ENCODE results near the gene NRP1. TPM values are rescaled to one million over a fixed set of nuclear protein-coding genes. Genes with fewer than 3 reads are reported as not detected.

The NRP1 gene
- polyA plus RNA-seq, 4 donors: 2.5 to 22.0 (median 12.3) TPM

DNA sequence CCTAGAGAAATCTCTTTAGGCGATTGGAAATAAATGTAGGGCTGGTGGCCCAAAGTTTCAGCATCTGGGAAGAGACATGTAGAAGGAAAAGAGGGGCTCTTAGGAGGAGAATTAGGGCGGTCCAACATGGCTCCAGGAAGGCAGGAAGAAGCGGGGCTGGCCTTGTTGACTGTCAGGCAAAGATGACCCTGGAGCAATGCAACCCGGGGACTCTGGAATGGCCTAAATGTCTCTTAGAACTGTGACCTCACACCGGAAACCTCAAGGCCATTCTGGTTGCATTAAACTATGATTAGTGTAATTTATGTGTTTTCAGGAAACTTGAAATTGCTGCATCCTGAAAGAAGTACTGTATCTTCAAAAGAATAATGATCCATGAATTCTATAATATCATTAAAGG lies 66.8 kb downstream of the NRP1 start:
- Histone ChIP-seq H3K4me3 (ENCODE audit: low read depth in 1 of 3, low read length in 3 of 3) (no peak overlapping the region), H3K4me1 (ENCODE audit: control insufficient read depth in 3 of 3, insufficient read depth in 2 of 3, low read depth in 1 of 3, low read length in 2 of 3) (peaks cover 3 to 17% (median 5%) of the 10 kb centered on the region in 3 donors), H3K36me3 (ENCODE audit: control insufficient read depth in 3 of 3, insufficient read depth in 2 of 3, low read depth in 1 of 3, low read length in 3 of 3) (no peaks in the 10 kb centered on the region), H3K9me3 (ENCODE audit: control insufficient read depth in 2 of 2, insufficient read depth in 1 of 2, low read depth in 1 of 2, low read length in 1 of 2) (no peaks in the 10 kb centered on the region), H3K27me3 (ENCODE audit: control insufficient read depth in 3 of 3, insufficient read depth in 3 of 3, low read length in 3 of 3) (no peaks in the 10 kb centered on the region), H3K27ac (ENCODE audit: low read depth in 1 of 3, low read length in 2 of 3) (no peak overlapping the region)
- WGBS, 3 donors: 81 to 95% (median 87%) methylated on average over 5 of the region's 5 CpGs
- no peak for FAIRE-seq
- DNase-seq: no peak

DNA sequence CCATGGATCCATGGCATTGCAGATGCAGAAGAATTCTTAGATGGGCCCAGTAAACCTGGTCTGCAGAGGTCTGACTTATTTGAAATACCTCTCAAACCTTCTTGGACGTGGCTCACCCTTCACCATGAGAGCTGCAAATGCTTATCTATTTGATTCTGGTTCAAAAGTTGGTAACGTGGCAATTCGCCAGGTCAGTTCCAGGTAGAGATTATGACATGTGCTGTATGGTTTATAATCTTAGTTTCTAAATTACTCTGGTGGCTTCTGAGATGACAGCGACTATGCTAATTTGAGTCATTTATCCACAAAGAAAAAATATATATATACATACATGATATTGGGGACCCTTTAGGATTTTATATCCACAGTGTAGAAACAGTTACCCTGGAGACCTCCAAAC lies 68.8 kb downstream of the NRP1 start:
- DNase-seq (peak in 1 of 2 donors; percentile 85), FAIRE-seq (no peak)
- Histone ChIP-seq H3K9me3 (ENCODE audit: control insufficient read depth in 2 of 2, insufficient read depth in 1 of 2, low read depth in 1 of 2, low read length in 1 of 2) (no peaks in the 10 kb centered on the region), H3K27me3 (ENCODE audit: control insufficient read depth in 3 of 3, insufficient read depth in 3 of 3, low read length in 3 of 3) (no peaks in the 10 kb centered on the region), H3K4me3 (ENCODE audit: low read depth in 1 of 3, low read length in 3 of 3) (no peak overlapping the region), H3K4me1 (ENCODE audit: control insufficient read depth in 3 of 3, insufficient read depth in 2 of 3, low read depth in 1 of 3, low read length in 2 of 3) (peaks cover 3 to 17% (median 5%) of the 10 kb centered on the region in 3 donors), H3K36me3 (ENCODE audit: control insufficient read depth in 3 of 3, insufficient read depth in 2 of 3, low read depth in 1 of 3, low read length in 3 of 3) (no peaks in the 10 kb centered on the region), H3K27ac (ENCODE audit: low read depth in 1 of 3, low read length in 2 of 3) (peak overlapping the region in 1 of 3 donors; percentile 32)
- WGBS, 3 donors: 13 to 53% (median 17%) methylated on average over 4 of the region's 4 CpGs

DNA sequence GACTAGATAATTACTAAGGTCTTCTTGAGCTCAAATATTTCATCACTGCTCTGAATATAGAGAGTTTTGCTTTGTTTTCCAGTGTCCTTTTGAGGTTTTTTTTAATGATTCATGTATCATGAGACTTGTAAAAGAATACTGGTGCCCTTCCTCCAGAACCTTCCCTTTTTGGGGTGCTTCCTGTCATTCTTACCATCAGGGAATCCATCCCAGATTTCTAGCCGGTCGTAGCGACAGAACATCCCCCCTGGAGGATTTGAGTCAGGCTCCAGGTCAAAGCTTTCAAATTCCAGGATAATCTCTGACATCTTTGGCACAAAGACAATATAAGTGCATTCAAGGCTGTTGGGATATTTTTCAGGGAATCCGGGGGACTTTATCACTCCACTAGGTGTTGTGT lies 71.0 kb downstream of the NRP1 start:
- DNase-seq: no peak
- Histone ChIP-seq H3K27me3 (ENCODE audit: control insufficient read depth in 3 of 3, insufficient read depth in 3 of 3, low read length in 3 of 3) (no peaks in the 10 kb centered on the region), H3K9me3 (ENCODE audit: control insufficient read depth in 2 of 2, insufficient read depth in 1 of 2, low read depth in 1 of 2, low read length in 1 of 2) (no peaks in the 10 kb centered on the region), H3K4me1 (ENCODE audit: control insufficient read depth in 3 of 3, insufficient read depth in 2 of 3, low read depth in 1 of 3, low read length in 2 of 3) (peaks cover 3 to 19% (median 5%) of the 10 kb centered on the region in 3 donors), H3K36me3 (ENCODE audit: control insufficient read depth in 3 of 3, insufficient read depth in 2 of 3, low read depth in 1 of 3, low read length in 3 of 3) (no peaks in the 10 kb centered on the region), H3K27ac (ENCODE audit: low read depth in 1 of 3, low read length in 2 of 3) (peak overlapping the region in 1 of 3 donors; percentile 79), H3K4me3 (ENCODE audit: low read depth in 1 of 3, low read length in 3 of 3) (no peak overlapping the region)
- WGBS, 3 donors: 65 to 80% (median 68%) methylated on average over 4 of the region's 4 CpGs
- FAIRE-seq: no peak

DNA sequence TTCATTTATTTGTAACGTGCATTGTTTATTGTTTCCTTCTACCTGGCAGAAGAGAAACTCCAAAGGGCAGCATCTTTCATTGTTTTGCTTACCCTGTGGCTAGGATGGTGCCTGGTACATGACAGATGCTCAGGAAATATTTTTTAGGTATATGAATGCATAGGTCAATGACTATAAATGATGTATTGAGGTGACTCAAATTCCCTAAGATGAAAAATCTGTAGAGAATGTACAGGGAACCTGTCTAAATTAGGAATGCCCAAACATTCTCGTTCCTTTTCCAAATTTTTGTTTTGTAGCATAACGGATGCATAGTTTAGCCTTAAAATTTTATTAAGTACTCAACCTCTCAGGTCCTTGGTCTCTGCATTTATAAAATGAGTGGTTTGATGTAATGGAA lies 71.6 kb downstream of the NRP1 start:
- Histone ChIP-seq H3K9me3 (ENCODE audit: control insufficient read depth in 2 of 2, insufficient read depth in 1 of 2, low read depth in 1 of 2, low read length in 1 of 2) (no peaks in the 10 kb centered on the region), H3K36me3 (ENCODE audit: control insufficient read depth in 3 of 3, insufficient read depth in 2 of 3, low read depth in 1 of 3, low read length in 3 of 3) (peaks cover 0 to 2% (median 0%) of the 10 kb centered on the region in 3 donors), H3K4me1 (ENCODE audit: control insufficient read depth in 3 of 3, insufficient read depth in 2 of 3, low read depth in 1 of 3, low read length in 2 of 3) (peaks cover 3 to 19% (median 5%) of the 10 kb centered on the region in 3 donors), H3K27ac (ENCODE audit: low read depth in 1 of 3, low read length in 2 of 3) (no peak overlapping the region), H3K27me3 (ENCODE audit: control insufficient read depth in 3 of 3, insufficient read depth in 3 of 3, low read length in 3 of 3) (no peaks in the 10 kb centered on the region), H3K4me3 (ENCODE audit: low read depth in 1 of 3, low read length in 3 of 3) (no peak overlapping the region)
- DNase-seq (no peak), FAIRE-seq (no peak)
- WGBS, 3 donors: 62 to 70% (median 66%) methylated on average over 3 of the region's 3 CpGs

DNA sequence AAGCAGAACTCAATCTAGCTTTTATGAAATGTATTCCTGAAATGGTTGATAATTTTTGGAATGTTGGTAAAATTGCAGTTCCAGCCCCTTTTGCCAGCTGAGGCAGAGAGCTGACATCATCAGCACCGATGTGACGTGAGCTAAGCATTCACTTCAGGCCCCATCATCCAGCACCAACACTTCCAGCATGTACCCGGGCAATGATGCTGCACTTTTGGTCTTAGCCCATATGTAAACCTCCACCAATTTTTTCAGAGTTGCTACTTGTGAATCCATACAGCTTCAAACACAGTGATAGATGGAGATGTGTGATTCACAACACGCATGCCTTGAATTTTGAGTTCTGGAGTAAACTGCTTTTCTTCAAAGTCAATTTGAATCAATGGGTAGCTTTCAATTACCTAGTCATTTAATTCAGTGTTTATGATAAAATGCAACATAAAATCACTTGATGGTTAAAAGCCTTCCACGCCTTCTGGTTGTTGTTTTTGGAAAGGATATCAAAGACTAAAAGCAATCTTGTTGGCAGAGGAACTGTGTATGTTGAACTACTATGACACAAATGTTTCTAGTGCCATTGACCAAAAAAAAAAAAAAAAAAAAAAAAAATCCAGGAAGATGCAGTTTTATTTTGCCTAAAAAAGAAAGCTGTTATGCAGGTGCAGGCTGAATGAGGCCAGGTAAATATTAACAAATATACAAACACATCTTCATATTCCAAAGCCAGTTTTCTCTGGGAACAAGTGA lies 73.9 kb downstream of the NRP1 start:
- 64 to 80% (median 70%) methylated on average over 5 of the region's 5 CpGs for WGBS, 3 donors
- DNase-seq (no peak), FAIRE-seq (no peak)
- Histone ChIP-seq H3K27me3 (ENCODE audit: control insufficient read depth in 3 of 3, insufficient read depth in 3 of 3, low read length in 3 of 3) (no peaks in the 10 kb centered on the region), H3K4me1 (ENCODE audit: control insufficient read depth in 3 of 3, insufficient read depth in 2 of 3, low read depth in 1 of 3, low read length in 2 of 3) (peaks cover 3 to 19% (median 5%) of the 10 kb centered on the region in 3 donors), H3K4me3 (ENCODE audit: low read depth in 1 of 3, low read length in 3 of 3) (no peak overlapping the region), H3K27ac (ENCODE audit: low read depth in 1 of 3, low read length in 2 of 3) (no peak overlapping the region), H3K36me3 (ENCODE audit: control insufficient read depth in 3 of 3, insufficient read depth in 2 of 3, low read depth in 1 of 3, low read length in 3 of 3) (peaks cover 0 to 4% (median 0%) of the 10 kb centered on the region in 3 donors), H3K9me3 (ENCODE audit: control insufficient read depth in 2 of 2, insufficient read depth in 1 of 2, low read depth in 1 of 2, low read length in 1 of 2) (no peaks in the 10 kb centered on the region)

DNA sequence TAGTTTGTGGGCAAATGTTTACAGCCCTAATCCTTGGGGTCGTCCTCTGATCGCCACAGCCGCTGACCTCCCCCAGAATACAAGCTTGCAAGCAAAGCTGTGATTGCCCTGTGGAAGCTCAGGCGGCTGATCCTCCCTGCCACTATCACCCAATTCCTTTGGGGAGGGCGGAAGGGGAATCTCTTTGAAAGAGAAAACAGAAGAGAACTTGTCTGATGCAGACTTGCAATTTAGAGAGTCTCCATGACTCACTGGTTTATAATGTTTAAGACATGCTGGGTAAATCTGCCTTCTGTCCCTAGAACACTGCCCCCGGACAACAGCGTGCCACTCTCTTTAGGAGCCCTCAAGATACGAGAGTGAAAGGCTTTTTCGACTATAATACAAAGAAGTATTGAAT lies 75.5 kb downstream of the NRP1 start:
- FAIRE-seq (no peak), DNase-seq (peak in 1 of 2 donors; percentile 27)
- H3K27ac ChIP-seq (ENCODE audit: low read depth in 1 of 3, low read length in 2 of 3): no peak overlapping the region
- WGBS, 3 donors: 72 to 84% (median 73%) methylated on average over 9 of the region's 9 CpGs
- no peaks in the 10 kb centered on the region for H3K9me3 ChIP-seq (ENCODE audit: control insufficient read depth in 2 of 2, insufficient read depth in 1 of 2, low read depth in 1 of 2, low read length in 1 of 2)
- H3K27me3 ChIP-seq (ENCODE audit: control insufficient read depth in 3 of 3, insufficient read depth in 3 of 3, low read length in 3 of 3): no peaks in the 10 kb centered on the region
- H3K4me1 ChIP-seq (ENCODE audit: control insufficient read depth in 3 of 3, insufficient read depth in 2 of 3, low read depth in 1 of 3, low read length in 2 of 3): peaks cover 3 to 13% (median 3%) of the 10 kb centered on the region in 3 donors
- H3K36me3 ChIP-seq (ENCODE audit: control insufficient read depth in 3 of 3, insufficient read depth in 2 of 3, low read depth in 1 of 3, low read length in 3 of 3): peaks cover 0 to 4% (median 0%) of the 10 kb centered on the region in 3 donors
- H3K4me3 ChIP-seq (ENCODE audit: low read depth in 1 of 3, low read length in 3 of 3): peak overlapping the region in 1 of 3 donors; percentile 14

DNA sequence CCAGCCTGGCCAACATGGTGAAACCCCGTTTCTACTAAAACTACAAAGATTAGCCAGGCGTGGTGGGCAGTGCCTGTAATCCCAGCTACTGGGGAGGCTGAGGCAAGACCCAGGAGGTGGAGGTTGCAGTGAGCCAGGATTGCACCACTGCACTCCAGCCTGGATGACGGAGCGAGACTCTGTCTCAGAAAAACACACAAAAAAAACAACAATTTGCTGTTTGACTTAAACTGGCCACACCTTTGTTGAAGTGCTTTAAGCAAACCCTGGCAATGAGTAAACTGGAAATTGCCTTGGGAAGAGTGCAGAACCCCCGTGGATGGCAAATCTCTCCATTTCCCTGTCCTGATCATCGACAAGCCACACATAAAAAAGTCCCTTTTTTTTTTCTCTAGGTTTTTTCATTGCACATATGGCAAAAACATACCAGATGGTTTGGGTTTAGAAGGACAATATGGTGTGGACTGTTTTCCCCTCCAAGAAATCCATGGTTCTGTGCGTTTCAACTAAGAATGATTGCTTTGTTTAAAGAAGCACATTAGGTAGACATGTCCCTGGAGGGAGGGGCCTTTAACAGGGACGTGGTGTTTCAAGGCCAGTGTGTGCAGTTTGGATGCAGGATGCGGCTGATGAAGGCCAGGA lies 76.9 kb downstream of the NRP1 start:
- Histone ChIP-seq H3K4me3 (ENCODE audit: low read depth in 1 of 3, low read length in 3 of 3) (no peak overlapping the region), H3K9me3 (ENCODE audit: control insufficient read depth in 2 of 2, insufficient read depth in 1 of 2, low read depth in 1 of 2, low read length in 1 of 2) (no peaks in the 10 kb centered on the region), H3K27ac (ENCODE audit: low read depth in 1 of 3, low read length in 2 of 3) (no peak overlapping the region), H3K36me3 (ENCODE audit: control insufficient read depth in 3 of 3, insufficient read depth in 2 of 3, low read depth in 1 of 3, low read length in 3 of 3) (peaks cover 0 to 4% (median 0%) of the 10 kb centered on the region in 3 donors), H3K27me3 (ENCODE audit: control insufficient read depth in 3 of 3, insufficient read depth in 3 of 3, low read length in 3 of 3) (no peaks in the 10 kb centered on the region), H3K4me1 (ENCODE audit: control insufficient read depth in 3 of 3, insufficient read depth in 2 of 3, low read depth in 1 of 3, low read length in 2 of 3) (peaks cover 0 to 3% (median 0%) of the 10 kb centered on the region in 3 donors)
- DNase-seq: no peak
- no peak for FAIRE-seq
- WGBS, 3 donors: 77 to 80% (median 80%) methylated on average over 9 of the region's 9 CpGs

DNA sequence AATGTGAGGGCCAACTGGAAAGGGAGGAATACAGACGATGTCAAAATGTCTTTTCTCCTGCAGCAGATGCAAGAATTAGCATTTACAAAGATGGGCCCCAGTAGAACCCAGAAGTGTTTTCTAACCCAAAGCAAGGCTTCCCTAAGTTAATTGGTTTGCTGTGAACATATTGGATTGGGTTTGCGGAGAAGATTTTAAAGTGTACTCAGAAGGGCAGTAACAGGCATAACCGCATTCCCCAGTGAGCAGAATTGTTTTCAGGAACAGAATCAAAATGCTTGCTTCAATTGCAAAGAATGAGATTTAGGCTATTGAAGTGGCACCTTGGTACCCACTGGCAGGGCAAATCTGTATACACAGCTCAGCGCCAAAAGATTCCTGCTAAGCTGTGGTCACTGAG lies 78.0 kb downstream of the NRP1 start:
- 95 to 100% (median 96%) methylated on average over 4 of the region's 4 CpGs for WGBS, 3 donors
- H3K4me3 ChIP-seq (ENCODE audit: low read depth in 1 of 3, low read length in 3 of 3): no peak overlapping the region
- peaks cover 0 to 3% (median 0%) of the 10 kb centered on the region in 3 donors for H3K4me1 ChIP-seq (ENCODE audit: control insufficient read depth in 3 of 3, insufficient read depth in 2 of 3, low read depth in 1 of 3, low read length in 2 of 3)
- peaks cover 0 to 8% (median 0%) of the 10 kb centered on the region in 3 donors for H3K36me3 ChIP-seq (ENCODE audit: control insufficient read depth in 3 of 3, insufficient read depth in 2 of 3, low read depth in 1 of 3, low read length in 3 of 3)
- H3K27me3 ChIP-seq (ENCODE audit: control insufficient read depth in 3 of 3, insufficient read depth in 3 of 3, low read length in 3 of 3): no peaks in the 10 kb centered on the region
- FAIRE-seq (no peak), DNase-seq (no peak)
- no peak overlapping the region for H3K27ac ChIP-seq (ENCODE audit: low read depth in 1 of 3, low read length in 2 of 3)
- no peaks in the 10 kb centered on the region for H3K9me3 ChIP-seq (ENCODE audit: control insufficient read depth in 2 of 2, insufficient read depth in 1 of 2, low read depth in 1 of 2, low read length in 1 of 2)

All from small intestine (tissue), 7 donors.